ENCODE results near the gene OR5T1.

Gene OR5T1

GRCh38 chr11:56273854-56274253, at the start of gene OR5T1:
TSS of gene OR5T1 (plus strand) at chr11:56274154. CDS start at chr11:56275639, 1,485 bp downstream.
- no peak for DNase-seq

- DNase-seq, result no peak
These were observed 39.8 kb upstream of the OR5T1 start, which contains the start of gene OR5T2 for GRCh38 chr11:56234155-56234554. TSS of gene OR5T2 (minus strand) at chr11:56234255. CDS start at chr11:56233062, 1,193 bp downstream.

- no peak for DNase-seq
These were observed 22.0 kb upstream of the OR5T1 start, which contains the start of gene OR5T3 for GRCh38 chr11:56251954-56252353. TSS of gene OR5T3 (plus strand) at chr11:56252254. CDS start at chr11:56252254, 0 bp downstream.

- no peak for DNase-seq
These were observed 2.9 kb upstream of the OR5T1 start for GRCh38 chr11:56271092-56271491.

- no peak for DNase-seq
These were observed 18.2 kb downstream of the OR5T1 start, which contains the start of gene OR8H1 for GRCh38 chr11:56292154-56292553. TSS of gene OR8H1 (minus strand) at chr11:56292254. CDS start at chr11:56291062, 1,192 bp downstream.

GRCh38 chr11:56296898-56297297, 22.9 kb downstream of the OR5T1 start:
- no peak for DNase-seq

GRCh38 chr11:56307836-56308235, 33.9 kb downstream of the OR5T1 start:
- no peak for DNase-seq

GRCh38 chr11:56314844-56315243, 40.9 kb downstream of the OR5T1 start, which contains the start of gene OR8K3:
TSS of gene OR8K3 (plus strand) at chr11:56315144. CDS start at chr11:56318307, 3,163 bp downstream.
- DNase-seq, result no peak

All from nucleus accumbens (tissue), 56 donors.